Coronary artery (tissue), 2 donors: ENCODE measurements around the gene CCDC150.
"Not testable (repeated sequence)": the region's sequence is repeated elsewhere in the genome, so short reads cannot be mapped to it uniquely, and the experiment has no call there.

ENCODE experiments used
- DNase-seq: peaks from one replicate; pipeline ENCODE4 v3.0.0-alpha.2; 2017; ENCODE audit warnings: low spot score
- H3K27ac ChIP-seq, 2 donors: fragments of 200-600 bp; sonication (generic); one replicate each; pipeline ENCODE4 v1.5.1; 2016 to 2019
- H3K4me3 ChIP-seq: fragments of 200-600 bp; sonication (generic); 2 replicates; pipeline ENCODE4 v1.5.1; 2016; ENCODE audit warnings: mild to moderate bottlenecking, moderate library complexity
- TF ChIP-seq, protein P1 (sequence below): fragments of 200-600 bp; sonication (generic); IDR thresholded peaks from one replicate; pipeline ENCODE4 v1.5.1; 2019; ENCODE audit warnings: antibody characterized with exemption

Gene CCDC150

DNA sequence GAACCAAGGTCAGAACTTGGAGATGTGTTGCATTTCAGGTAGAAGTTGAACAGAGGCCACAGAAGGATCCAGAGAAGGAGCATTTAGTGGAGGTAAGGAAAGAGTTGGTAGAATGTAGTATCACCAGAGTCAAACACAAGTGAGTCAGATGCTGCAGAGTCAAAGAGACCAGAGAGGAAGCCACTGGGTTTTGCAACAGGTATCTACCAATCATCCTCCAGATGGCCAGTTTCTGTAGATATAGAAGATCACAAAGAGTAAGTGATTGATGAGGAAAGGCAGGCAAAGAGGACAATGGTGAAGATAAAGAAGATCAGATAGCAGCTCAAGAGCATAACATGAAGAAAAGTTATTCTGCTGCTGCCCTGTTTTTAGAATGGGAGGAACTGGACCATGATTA, 84.1 kb downstream of the CCDC150 start:
- no peak for DNase-seq
- Histone ChIP-seq H3K27ac (no peak overlapping the region), H3K4me3 (no peak overlapping the region)
- TF ChIP-seq, protein P1, sequence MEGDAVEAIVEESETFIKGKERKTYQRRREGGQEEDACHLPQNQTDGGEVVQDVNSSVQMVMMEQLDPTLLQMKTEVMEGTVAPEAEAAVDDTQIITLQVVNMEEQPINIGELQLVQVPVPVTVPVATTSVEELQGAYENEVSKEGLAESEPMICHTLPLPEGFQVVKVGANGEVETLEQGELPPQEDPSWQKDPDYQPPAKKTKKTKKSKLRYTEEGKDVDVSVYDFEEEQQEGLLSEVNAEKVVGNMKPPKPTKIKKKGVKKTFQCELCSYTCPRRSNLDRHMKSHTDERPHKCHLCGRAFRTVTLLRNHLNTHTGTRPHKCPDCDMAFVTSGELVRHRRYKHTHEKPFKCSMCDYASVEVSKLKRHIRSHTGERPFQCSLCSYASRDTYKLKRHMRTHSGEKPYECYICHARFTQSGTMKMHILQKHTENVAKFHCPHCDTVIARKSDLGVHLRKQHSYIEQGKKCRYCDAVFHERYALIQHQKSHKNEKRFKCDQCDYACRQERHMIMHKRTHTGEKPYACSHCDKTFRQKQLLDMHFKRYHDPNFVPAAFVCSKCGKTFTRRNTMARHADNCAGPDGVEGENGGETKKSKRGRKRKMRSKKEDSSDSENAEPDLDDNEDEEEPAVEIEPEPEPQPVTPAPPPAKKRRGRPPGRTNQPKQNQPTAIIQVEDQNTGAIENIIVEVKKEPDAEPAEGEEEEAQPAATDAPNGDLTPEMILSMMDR, result no peak

GRCh38 chr2:196725218-196725617, 85.7 kb downstream of the CCDC150 start:
- TF ChIP-seq, protein P1, result no peak
- Histone ChIP-seq H3K4me3 (no peak overlapping the region), H3K27ac (no peak overlapping the region)
- DNase-seq, result no peak

DNA sequence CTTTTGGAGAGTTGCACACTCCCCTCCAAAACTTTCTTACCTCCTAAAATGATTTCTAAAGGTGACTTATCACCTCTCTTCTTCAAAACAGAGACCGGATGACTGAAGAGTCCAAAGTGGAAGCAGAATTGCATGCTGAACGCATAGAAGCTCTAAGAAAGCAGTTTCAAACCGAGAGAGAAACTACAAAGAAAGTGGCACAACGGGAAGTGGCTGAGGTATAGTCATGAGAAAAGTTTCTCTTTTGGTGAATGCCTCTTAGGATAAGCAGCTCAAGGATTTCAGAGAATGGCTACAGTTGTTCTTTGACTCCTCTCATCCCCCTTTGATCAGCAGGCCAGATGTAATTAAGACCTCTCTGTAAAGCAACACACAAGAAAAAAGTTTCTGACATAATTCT, 86.4 kb downstream of the CCDC150 start:
- no peak for DNase-seq
- Histone ChIP-seq H3K27ac (no peak overlapping the region), H3K4me3 (no peak overlapping the region)
- TF ChIP-seq, protein P1, result no peak

DNA sequence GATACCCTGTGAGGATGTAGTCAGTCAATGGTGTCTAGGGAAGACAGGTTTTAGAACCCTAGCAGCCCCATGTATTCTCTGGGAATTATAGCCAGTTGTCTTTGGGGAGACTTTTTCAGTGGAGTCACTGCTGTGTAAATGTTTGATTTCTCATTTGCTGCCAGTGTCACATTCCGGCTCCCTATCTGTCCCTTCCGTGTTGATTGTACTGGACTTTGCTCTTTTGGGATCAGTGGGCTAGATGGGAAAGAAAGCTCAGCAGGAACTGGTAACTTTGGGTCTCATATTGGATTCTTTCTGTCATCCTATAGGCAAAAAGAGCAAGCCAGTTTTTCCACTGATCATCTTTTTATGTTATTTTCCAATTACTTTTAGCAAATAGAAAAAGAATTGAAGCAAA, 89.9 kb downstream of the CCDC150 start:
- TF ChIP-seq, protein P1, result no peak
- no peak overlapping the region for H3K27ac ChIP-seq
- no peak for DNase-seq
- H3K4me3 ChIP-seq, result no peak overlapping the region

DNA sequence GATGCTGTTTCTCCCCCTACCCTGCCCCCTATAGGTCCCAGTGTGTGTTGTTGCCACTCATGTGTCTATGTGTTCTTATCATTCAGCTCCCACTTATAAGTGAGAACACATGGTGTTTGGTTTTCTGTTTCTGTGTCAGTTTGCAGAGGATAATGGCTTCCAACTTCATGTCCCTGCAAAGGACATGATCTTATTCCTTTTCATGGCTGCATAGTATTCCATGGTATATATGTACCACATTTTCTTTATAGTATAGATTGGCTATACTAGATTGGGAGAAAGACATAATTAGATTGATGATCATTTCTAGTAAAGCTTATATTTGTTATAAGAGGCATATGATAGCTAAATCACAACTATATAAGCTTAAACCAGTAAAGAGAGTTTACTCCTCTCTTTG, 97.1 kb downstream of the CCDC150 start:
- DNase-seq, H3K4me3 ChIP-seq, H3K27ac ChIP-seq: not testable (repeated sequence)

GRCh38 chr2:196737046-196737445, 97.5 kb downstream of the CCDC150 start:
- Histone ChIP-seq H3K27ac (no peak overlapping the region), H3K4me3 (no peak overlapping the region)
- DNase-seq, result no peak
- TF ChIP-seq, protein P1, result no peak

DNA sequence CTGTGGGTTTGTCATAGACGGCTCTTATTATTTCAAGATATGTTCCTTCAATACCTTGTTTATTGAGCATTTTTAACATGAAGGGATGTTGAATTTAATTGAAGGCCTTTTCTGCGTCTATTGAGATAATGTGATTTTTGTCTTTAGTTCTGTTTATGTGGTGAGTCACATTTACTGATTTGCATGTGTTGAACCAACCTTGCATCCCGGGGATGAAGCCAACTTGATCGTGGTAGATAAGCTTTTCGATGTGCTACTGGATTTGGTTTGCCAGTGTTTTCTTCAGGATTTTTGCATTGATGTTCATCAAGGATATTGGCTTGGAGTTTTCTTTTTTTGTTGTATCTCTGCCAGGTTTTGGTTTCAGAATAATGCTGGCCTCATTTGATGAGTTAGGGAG, 99.5 kb downstream of the CCDC150 start:
- no peak for DNase-seq
- TF ChIP-seq, protein P1, result no peak
- no peak overlapping the region for H3K4me3 ChIP-seq
- no peak overlapping the region for H3K27ac ChIP-seq

DNA sequence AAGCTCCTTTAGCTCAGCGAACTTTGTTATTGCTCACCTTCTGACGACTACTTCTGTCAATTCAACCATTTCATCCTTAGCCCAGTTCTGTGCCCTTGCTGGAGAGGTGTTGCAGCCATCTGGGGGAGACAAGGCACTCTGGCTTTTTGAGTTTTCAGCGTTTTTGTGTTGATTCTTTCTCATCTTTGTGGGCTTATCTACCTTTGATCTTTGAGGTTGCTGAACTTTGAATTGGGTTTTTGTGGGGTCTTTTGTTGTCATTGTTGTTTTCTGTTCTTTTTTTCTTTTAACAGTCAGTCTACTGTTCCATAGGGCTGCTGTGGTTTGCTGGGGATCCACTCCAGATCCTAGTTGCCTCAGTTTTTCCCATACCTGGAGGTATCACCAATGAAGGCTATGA, 102.7 kb downstream of the CCDC150 start:
- H3K4me3 ChIP-seq, result no peak overlapping the region
- TF ChIP-seq, protein P1, result no peak
- H3K27ac ChIP-seq, result no peak overlapping the region
- no peak for DNase-seq
